ENCODE data around the gene LYST. TPM values are rescaled to one million over a fixed set of nuclear protein-coding genes. Genes with fewer than 3 reads are reported as not detected.

The LYST gene
- total and polyA plus RNA-seq, 10 of the 15 experiments (the other 5 are each of a cell fraction or from before 2014, with no cell fraction given), result 3.3 to 28.1 (median 5.6) TPM

- TF ChIP-seq ATF2 (IDR thresholded peaks at IDR 0.05; ENCODE audit: low read length) (peak; percentile 78), JUND (IDR thresholded peaks at IDR 0.05; ENCODE audit: low read depth, low read length) (no peak), ATF3 (IDR thresholded peaks at IDR 0.05; ENCODE audit: borderline replicate concordance, extremely low read depth, low read depth, low read length) (no peak), RBBP5 (conservative IDR thresholded peaks at IDR 0.05) (no peak), NFYA (IDR thresholded peaks at IDR 0.05; ENCODE audit: borderline replicate concordance, low read depth, low read length) (no peak), RFX5 (IDR thresholded peaks at IDR 0.05; ENCODE audit: low read depth, low read length) (no peak), MTA2 (IDR thresholded peaks at IDR 0.05; ENCODE audit: low read depth) (peak; percentile 64), REST (IDR thresholded peaks at IDR 0.05; ENCODE audit: low read depth, low read length) (no peak), GABPA (IDR thresholded peaks at IDR 0.05; ENCODE audit: low read depth) (0 out of 2 replicates have a peak, but pooled peaks have one; percentile 21), ZNF687 (IDR thresholded peaks at IDR 0.05) (no peak), CUX1 (IDR thresholded peaks at IDR 0.05; ENCODE audit: insufficient replicate concordance, low read depth, low read length) (no peak)
Observed at GRCh38 chr1:235855811-235856429, 10.8 kb downstream of the LYST start (continued).
